Hematopoietic multipotent progenitor cell treated with erythropoietin and hydrocortisone succinate and interleukin-3 and kit ligand, for 8 days (in vitro differentiated cells): ENCODE data around the gene NRXN3.

Source experiments
- DNase-seq: peaks from one replicate; pipeline ENCODE4 v3.0.0-alpha.2; 2015

Gene NRXN3

GRCh38 chr14:79451601-79452000 lies 1281.4 kb downstream of the NRXN3 start:
- DNase-seq: no peak

GRCh38 chr14:79453276-79453675 lies 1283.1 kb downstream of the NRXN3 start:
- no peak for DNase-seq

GRCh38 chr14:79464468-79464867 lies 1294.3 kb downstream of the NRXN3 start:
- no peak for DNase-seq

- DNase-seq: no peak
Measured at GRCh38 chr14:79465651-79466050, 1295.5 kb downstream of the NRXN3 start.

GRCh38 chr14:79466938-79467527 lies 1296.9 kb downstream of the NRXN3 start:
- DNase-seq: no peak

GRCh38 chr14:79467835-79468234 lies 1297.7 kb downstream of the NRXN3 start:
- DNase-seq: no peak

GRCh38 chr14:79468486-79468885 lies 1298.3 kb downstream of the NRXN3 start:
- DNase-seq: no peak

- no peak for DNase-seq
Measured at GRCh38 chr14:79473651-79474050, 1303.5 kb downstream of the NRXN3 start.

- DNase-seq: no peak
Measured at GRCh38 chr14:79475887-79476532, 1305.8 kb downstream of the NRXN3 start.

GRCh38 chr14:79476552-79476951 lies 1306.4 kb downstream of the NRXN3 start:
- no peak for DNase-seq

- DNase-seq: no peak
Measured at GRCh38 chr14:79480212-79480611, 1310.0 kb downstream of the NRXN3 start.

GRCh38 chr14:79482825-79483224 lies 1312.7 kb downstream of the NRXN3 start:
- no peak for DNase-seq

GRCh38 chr14:79483477-79484388 lies 1313.6 kb downstream of the NRXN3 start:
- no peak for DNase-seq

GRCh38 chr14:79487632-79488031 lies 1317.5 kb downstream of the NRXN3 start:
- no peak for DNase-seq

- no peak for DNase-seq
Measured at GRCh38 chr14:79491161-79491560, 1321.0 kb downstream of the NRXN3 start.

GRCh38 chr14:79493081-79493645 lies 1323.0 kb downstream of the NRXN3 start:
- no peak for DNase-seq

- DNase-seq: no peak
Measured at GRCh38 chr14:79496701-79497100, 1326.5 kb downstream of the NRXN3 start.

GRCh38 chr14:79500489-79500888 lies 1330.3 kb downstream of the NRXN3 start:
- DNase-seq: no peak

GRCh38 chr14:79502136-79502750 lies 1332.1 kb downstream of the NRXN3 start:
- DNase-seq: no peak

GRCh38 chr14:79502751-79503148 lies 1332.6 kb downstream of the NRXN3 start:
- DNase-seq: no peak

GRCh38 chr14:79510659-79511058 lies 1340.5 kb downstream of the NRXN3 start:
- no peak for DNase-seq

- no peak for DNase-seq
Measured at GRCh38 chr14:79511146-79511545, 1341.0 kb downstream of the NRXN3 start.

GRCh38 chr14:79513446-79513845 lies 1343.3 kb downstream of the NRXN3 start:
- DNase-seq: no peak
